ENCODE measurements around the gene PRSS21. TPM values are rescaled to one million over a fixed set of nuclear protein-coding genes. Genes with fewer than 3 reads are reported as not detected.

Gene PRSS21
- total RNA-seq, 1 experiment from 2014 or later, result 1.5 TPM

DNA sequence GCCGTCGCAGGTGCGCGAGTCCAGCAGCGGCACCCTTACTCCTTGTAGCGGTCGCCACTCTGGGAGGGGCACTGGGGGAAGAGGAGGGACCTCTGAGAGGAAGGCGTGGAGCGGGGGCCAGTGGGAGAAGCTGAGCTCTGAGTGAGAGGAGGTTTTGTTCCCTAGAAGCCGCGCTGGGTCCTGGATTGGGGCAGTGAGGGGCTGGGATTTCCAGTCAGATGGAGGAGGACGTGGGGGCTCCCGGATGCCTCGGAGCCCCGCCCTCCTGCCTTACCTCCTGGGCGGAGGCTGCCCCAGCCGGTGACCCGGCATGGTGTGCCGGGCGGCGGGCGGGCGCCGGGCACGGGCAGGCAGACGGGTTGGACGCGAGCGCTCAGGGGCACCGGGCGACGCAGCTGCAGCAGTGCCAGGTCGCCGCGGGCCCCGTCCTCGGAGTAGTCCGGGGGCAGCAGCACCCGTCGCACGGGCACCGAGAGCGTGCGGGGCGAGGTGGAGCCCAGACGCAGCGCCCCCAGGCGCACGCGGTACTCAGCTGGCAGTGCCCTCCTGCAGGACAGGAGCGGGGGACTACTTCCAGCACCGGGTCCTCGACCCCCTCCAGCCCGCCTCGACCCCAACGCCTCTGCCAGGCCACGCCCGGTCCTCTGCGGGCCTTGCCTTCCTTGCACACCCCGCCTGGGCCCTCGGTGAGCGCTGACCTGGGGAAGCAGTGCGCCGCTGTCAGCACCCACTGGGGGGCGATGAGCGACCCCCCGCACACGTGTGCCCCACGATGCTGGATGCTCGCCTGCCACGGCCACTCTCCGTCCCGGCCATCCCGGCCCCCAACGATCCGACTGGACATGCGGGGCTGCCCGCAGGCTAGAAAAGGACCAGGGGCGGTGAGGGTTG lies 31.7 kb upstream of the PRSS21 start:
- TF ChIP-seq ZNF416 (CRISPR knock-in tag; IDR thresholded peaks at IDR 0.05), result no peak
- TF ChIP-seq RELA (CRISPR knock-in tag; IDR thresholded peaks at IDR 0.05; ENCODE audit: borderline replicate concordance), result no peak
- no peak for TF ChIP-seq CREB1 (CRISPR knock-in tag; IDR thresholded peaks at IDR 0.05)
- TF ChIP-seq RORB (CRISPR knock-in tag; IDR thresholded peaks at IDR 0.05), result no peak
- TF ChIP-seq PRRX2 (CRISPR knock-in tag; IDR thresholded peaks at IDR 0.05), result no peak
- no peak for TF ChIP-seq GRHL2 (CRISPR knock-in tag; IDR thresholded peaks at IDR 0.05; ENCODE audit: insufficient replicate concordance, severe bottlenecking)
- TF ChIP-seq ZNF281 (CRISPR knock-in tag; IDR thresholded peaks at IDR 0.05), result 0 out of 2 replicates have a peak, but pooled peaks have one; percentile 36
- TF ChIP-seq USF2 (CRISPR knock-in tag; IDR thresholded peaks at IDR 0.05), result no peak
- no peak for TF ChIP-seq FOXJ3 (CRISPR knock-in tag; IDR thresholded peaks at IDR 0.05; ENCODE audit: borderline replicate concordance)
- peak; percentile 76; the same call in 1 of the 2 replicates for TF ChIP-seq MAX (CRISPR knock-in tag; IDR thresholded peaks at IDR 0.05)
- no peak for TF ChIP-seq TCF7 (CRISPR knock-in tag; IDR thresholded peaks at IDR 0.05; ENCODE audit: low read depth)
- TF ChIP-seq, protein P1, sequence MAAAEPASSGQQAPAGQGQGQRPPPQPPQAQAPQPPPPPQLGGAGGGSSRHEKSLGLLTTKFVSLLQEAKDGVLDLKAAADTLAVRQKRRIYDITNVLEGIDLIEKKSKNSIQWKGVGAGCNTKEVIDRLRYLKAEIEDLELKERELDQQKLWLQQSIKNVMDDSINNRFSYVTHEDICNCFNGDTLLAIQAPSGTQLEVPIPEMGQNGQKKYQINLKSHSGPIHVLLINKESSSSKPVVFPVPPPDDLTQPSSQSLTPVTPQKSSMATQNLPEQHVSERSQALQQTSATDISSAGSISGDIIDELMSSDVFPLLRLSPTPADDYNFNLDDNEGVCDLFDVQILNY (CRISPR knock-in tag; IDR thresholded peaks at IDR 0.05), result 0 out of 2 replicates have a peak, but pooled peaks have one; percentile 6
- TF ChIP-seq, protein P2, sequence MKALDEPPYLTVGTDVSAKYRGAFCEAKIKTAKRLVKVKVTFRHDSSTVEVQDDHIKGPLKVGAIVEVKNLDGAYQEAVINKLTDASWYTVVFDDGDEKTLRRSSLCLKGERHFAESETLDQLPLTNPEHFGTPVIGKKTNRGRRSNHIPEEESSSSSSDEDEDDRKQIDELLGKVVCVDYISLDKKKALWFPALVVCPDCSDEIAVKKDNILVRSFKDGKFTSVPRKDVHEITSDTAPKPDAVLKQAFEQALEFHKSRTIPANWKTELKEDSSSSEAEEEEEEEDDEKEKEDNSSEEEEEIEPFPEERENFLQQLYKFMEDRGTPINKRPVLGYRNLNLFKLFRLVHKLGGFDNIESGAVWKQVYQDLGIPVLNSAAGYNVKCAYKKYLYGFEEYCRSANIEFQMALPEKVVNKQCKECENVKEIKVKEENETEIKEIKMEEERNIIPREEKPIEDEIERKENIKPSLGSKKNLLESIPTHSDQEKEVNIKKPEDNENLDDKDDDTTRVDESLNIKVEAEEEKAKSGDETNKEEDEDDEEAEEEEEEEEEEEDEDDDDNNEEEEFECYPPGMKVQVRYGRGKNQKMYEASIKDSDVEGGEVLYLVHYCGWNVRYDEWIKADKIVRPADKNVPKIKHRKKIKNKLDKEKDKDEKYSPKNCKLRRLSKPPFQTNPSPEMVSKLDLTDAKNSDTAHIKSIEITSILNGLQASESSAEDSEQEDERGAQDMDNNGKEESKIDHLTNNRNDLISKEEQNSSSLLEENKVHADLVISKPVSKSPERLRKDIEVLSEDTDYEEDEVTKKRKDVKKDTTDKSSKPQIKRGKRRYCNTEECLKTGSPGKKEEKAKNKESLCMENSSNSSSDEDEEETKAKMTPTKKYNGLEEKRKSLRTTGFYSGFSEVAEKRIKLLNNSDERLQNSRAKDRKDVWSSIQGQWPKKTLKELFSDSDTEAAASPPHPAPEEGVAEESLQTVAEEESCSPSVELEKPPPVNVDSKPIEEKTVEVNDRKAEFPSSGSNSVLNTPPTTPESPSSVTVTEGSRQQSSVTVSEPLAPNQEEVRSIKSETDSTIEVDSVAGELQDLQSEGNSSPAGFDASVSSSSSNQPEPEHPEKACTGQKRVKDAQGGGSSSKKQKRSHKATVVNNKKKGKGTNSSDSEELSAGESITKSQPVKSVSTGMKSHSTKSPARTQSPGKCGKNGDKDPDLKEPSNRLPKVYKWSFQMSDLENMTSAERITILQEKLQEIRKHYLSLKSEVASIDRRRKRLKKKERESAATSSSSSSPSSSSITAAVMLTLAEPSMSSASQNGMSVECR (CRISPR knock-in tag; IDR thresholded peaks at IDR 0.05; ENCODE audit: borderline replicate concordance), result 0 out of 2 replicates have a peak, but pooled peaks have one; percentile 63
- TF ChIP-seq, protein P3, sequence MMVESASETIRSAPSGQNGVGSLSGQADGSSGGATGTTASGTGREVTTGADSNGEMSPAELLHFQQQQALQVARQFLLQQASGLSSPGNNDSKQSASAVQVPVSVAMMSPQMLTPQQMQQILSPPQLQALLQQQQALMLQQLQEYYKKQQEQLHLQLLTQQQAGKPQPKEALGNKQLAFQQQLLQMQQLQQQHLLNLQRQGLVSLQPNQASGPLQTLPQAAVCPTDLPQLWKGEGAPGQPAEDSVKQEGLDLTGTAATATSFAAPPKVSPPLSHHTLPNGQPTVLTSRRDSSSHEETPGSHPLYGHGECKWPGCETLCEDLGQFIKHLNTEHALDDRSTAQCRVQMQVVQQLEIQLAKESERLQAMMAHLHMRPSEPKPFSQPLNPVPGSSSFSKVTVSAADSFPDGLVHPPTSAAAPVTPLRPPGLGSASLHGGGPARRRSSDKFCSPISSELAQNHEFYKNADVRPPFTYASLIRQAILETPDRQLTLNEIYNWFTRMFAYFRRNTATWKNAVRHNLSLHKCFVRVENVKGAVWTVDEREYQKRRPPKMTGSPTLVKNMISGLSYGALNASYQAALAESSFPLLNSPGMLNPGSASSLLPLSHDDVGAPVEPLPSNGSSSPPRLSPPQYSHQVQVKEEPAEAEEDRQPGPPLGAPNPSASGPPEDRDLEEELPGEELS (CRISPR knock-in tag; IDR thresholded peaks at IDR 0.05), result peak; percentile 43; the same call in 1 of the 2 replicates
- TF ChIP-seq KAT7 (CRISPR knock-in tag; IDR thresholded peaks at IDR 0.05; ENCODE audit: borderline replicate concordance), result no peak
- ChIA-PET POLR2A (no interaction called here), CTCF (interaction anchor here (0.8 to 2.7 kb wide), 5 partner anchors 13 to 142 kb away, joined by 3 to 18 read pairs (median 3); partner anchors contain the start of genes PRSS21 and PRSS41)
- ATAC-seq (peak; percentile 26), DNase-seq (ENCODE audit: low spot score) (peak; percentile 36)
- H3K4me3 Mint-ChIP-seq, result peak overlapping the region; percentile 69
- no peaks in the 10 kb centered on the region for H3K9me3 Mint-ChIP-seq
- H3K4me1 Mint-ChIP-seq, result peaks cover 5% of the 10 kb centered on the region
- H3K27me3 Mint-ChIP-seq (ENCODE audit: low read depth), result peaks cover 35% of the 10 kb centered on the region
- H3K27ac Mint-ChIP-seq, result no peak overlapping the region
- no peaks in the 10 kb centered on the region for H3K36me3 Mint-ChIP-seq

Data from WTC11 (cell line).